WTC11 (cell line): ENCODE results near the gene NUP50. TPM values are rescaled to one million over a fixed set of nuclear protein-coding genes. Genes with fewer than 3 reads are reported as not detected.

ENCODE experiments used
- ATAC-seq: fragments of 200-7000 bp; cut with Tn5 transposase; 2 replicates; pipeline ENCODE4 v1.10.0; 2021; ENCODE audit warnings: mild to moderate bottlenecking, moderate library complexity
- CTCF ChIA-PET: fragments of 300-600 bp; sonication (Branson Sonifier 250); formaldehyde crosslinking; loops from one replicate; lab custom pipeline; 2021; ENCODE audit warnings: antibody characterized with exemption; lab: Charles Lee
- POLR2A ChIA-PET: fragments of 350-600 bp; sonication (Branson Sonifier 250); formaldehyde crosslinking; loops from one replicate; lab custom pipeline; 2021; ENCODE audit warnings: antibody characterized with exemption; lab: Charles Lee
- DNase-seq: peaks from one replicate; pipeline ENCODE4 v3.0.0; 2021; ENCODE audit warnings: low spot score
- H3K27ac Mint-ChIP-seq: 2 replicates; pipeline ENCODE4 v1.8.0; 2021; ENCODE audit warnings: mixed read lengths
- H3K27me3 Mint-ChIP-seq: 2 replicates; pipeline ENCODE4 v1.8.0; 2021; ENCODE audit warnings: low read depth, mild to moderate bottlenecking, moderate library complexity, mixed read lengths
- H3K36me3 Mint-ChIP-seq: 2 replicates; pipeline ENCODE4 v1.8.0; 2021; ENCODE audit warnings: mixed read lengths
- H3K4me1 Mint-ChIP-seq: 2 replicates; pipeline ENCODE4 v1.8.0; 2022; ENCODE audit warnings: mixed read lengths
- H3K4me3 Mint-ChIP-seq: 2 replicates; pipeline ENCODE4 v1.8.0; 2021; ENCODE audit warnings: mild to moderate bottlenecking, moderate library complexity, mixed read lengths
- H3K9me3 Mint-ChIP-seq: 2 replicates; pipeline ENCODE4 v1.8.0; 2021; ENCODE audit warnings: mixed read lengths
- ATF2 ChIP-seq: sonication (generic); formaldehyde crosslinking; IDR thresholded peaks from 2 replicates; pipeline ENCODE4 v1.8.1; 2022; ENCODE audit warnings: low read depth, missing genetic modification reagents, borderline replicate concordance
- CTCF ChIP-seq: fragments of 200-600 bp; IDR thresholded peaks from 2 replicates; pipeline ENCODE4 v1.8.0; 2022; ENCODE audit warnings: antibody characterized with exemption
- ERG ChIP-seq: fragments of 250-450 bp; sonication (Bioruptor Pico); IDR thresholded peaks from 2 replicates; pipeline ENCODE4 v1.8.0; 2021; ENCODE audit warnings: mild to moderate bottlenecking
- FOXP1 ChIP-seq: sonication (generic); formaldehyde crosslinking; IDR thresholded peaks from 2 replicates; pipeline ENCODE4 v1.8.0; 2022; ENCODE audit warnings: missing genetic modification reagents, mild to moderate bottlenecking, moderate library complexity, borderline replicate concordance
- GRHL2 ChIP-seq: fragments of 250-450 bp; sonication (Bioruptor Pico); IDR thresholded peaks from 2 replicates; pipeline ENCODE4 v1.8.0; 2022; ENCODE audit warnings: mild to moderate bottlenecking, moderate library complexity; ENCODE audit not compliant: insufficient replicate concordance, severe bottlenecking
- HMGXB4 ChIP-seq: sonication (generic); formaldehyde crosslinking; IDR thresholded peaks from 2 replicates; pipeline ENCODE4 v1.8.1; 2023; ENCODE audit warnings: mild to moderate bottlenecking, moderate library complexity, missing genetic modification reagents
- MYBL2 ChIP-seq: sonication (generic); formaldehyde crosslinking; IDR thresholded peaks from 2 replicates; pipeline ENCODE4 v1.8.1; 2023; ENCODE audit warnings: mild to moderate bottlenecking, moderate library complexity, missing genetic modification reagents
- NFE2L1 ChIP-seq: sonication (generic); formaldehyde crosslinking; IDR thresholded peaks from 2 replicates; pipeline ENCODE4 v1.8.1; 2023; ENCODE audit warnings: missing genetic modification reagents
- OVOL2 ChIP-seq: fragments of 250-450 bp; sonication (Bioruptor Pico); IDR thresholded peaks from 2 replicates; pipeline ENCODE4 v1.9.0; 2021; ENCODE audit warnings: mild to moderate bottlenecking, borderline replicate concordance
- TCF7 ChIP-seq: sonication (generic); formaldehyde crosslinking; IDR thresholded peaks from 2 replicates; pipeline ENCODE4 v1.8.0; 2022; ENCODE audit warnings: mild to moderate bottlenecking, low read depth, missing genetic modification reagents, moderate library complexity
- USF2 ChIP-seq: sonication (generic); formaldehyde crosslinking; IDR thresholded peaks from 2 replicates; pipeline ENCODE4 v1.8.1; 2023; ENCODE audit warnings: mild to moderate bottlenecking, missing genetic modification reagents, moderate library complexity
- ZBTB21 ChIP-seq: sonication (generic); formaldehyde crosslinking; IDR thresholded peaks from 2 replicates; pipeline ENCODE4 v1.8.1; 2023; ENCODE audit warnings: mild to moderate bottlenecking, missing genetic modification reagents, borderline replicate concordance
- total RNA-seq: library from RNA; stranded (reverse); gene quantifications from 3 replicates; pipeline ENCODE4 v1.2.3, GENCODE V29; 2021

NUP50 gene
- total RNA-seq, 1 experiment from 2014 or later = 131 TPM

GRCh38 chr22:45207981-45208664, 44.4 kb downstream of the NUP50 start (continued):
- TF ChIP-seq ZBTB21 (CRISPR knock-in tag) (no peak), NFE2L1 (CRISPR knock-in tag) (no peak), ATF2 (CRISPR knock-in tag) (no peak)

GRCh38 chr22:45208696-45208992, 44.9 kb downstream of the NUP50 start:
- Mint-ChIP-seq H3K4me3 (no peak overlapping the region), H3K27ac (no peak overlapping the region)
- TF ChIP-seq USF2 (CRISPR knock-in tag) (peak; percentile 53; the same call in 1 of the 2 replicates), ERG (CRISPR knock-in tag) (no peak)
- TF ChIP-seq, all 79 proteins: peak for 1
- CTCF ChIA-PET = interaction anchor here (0.5 to 2.3 kb wide), 37 partner anchors 8 to 388 kb away, joined by 3 to 49 read pairs (median 5); partner anchors contain the start of gene NUP50
- no peaks in the 10 kb centered on the region for H3K27me3 Mint-ChIP-seq
- no peaks in the 10 kb centered on the region for H3K9me3 Mint-ChIP-seq
- H3K36me3 Mint-ChIP-seq = no peaks in the 10 kb centered on the region; the same call in 1 of the 2 replicates
- ATAC-seq = no peak; the same call in 1 of the 2 replicates
- peaks cover 21% of the 10 kb centered on the region for H3K4me1 Mint-ChIP-seq
- no peak for DNase-seq
- POLR2A ChIA-PET = interaction anchor here (0.6 kb wide), 1 partner anchor 339 kb away, joined by 3 read pairs; no protein-coding TSS in a partner anchor

- TF ChIP-seq FOXP1 (CRISPR knock-in tag) (0 out of 2 replicates have a peak, but pooled peaks have one; percentile 49), HMGXB4 (CRISPR knock-in tag) (0 out of 2 replicates have a peak, but pooled peaks have one; percentile 37), GRHL2 (no peak), MYBL2 (no peak), CTCF (peak; percentile 90), TCF7 (no peak), OVOL2 (CRISPR knock-in tag) (no peak)
- TF ChIP-seq, all 79 proteins: peak for 3
- H3K27me3 Mint-ChIP-seq = no peaks in the 10 kb centered on the region
- peak; percentile 78 for ATAC-seq
- ChIA-PET CTCF (interaction anchor here (0.5 to 2.3 kb wide), 49 partner anchors 9 to 389 kb away, joined by 3 to 49 read pairs (median 4); partner anchors contain the start of gene NUP50), POLR2A (interaction anchor here (0.6 kb wide), 1 partner anchor 340 kb away, joined by 3 read pairs; no protein-coding TSS in a partner anchor)
- no peaks in the 10 kb centered on the region for H3K9me3 Mint-ChIP-seq
- peaks cover 21% of the 10 kb centered on the region for H3K4me1 Mint-ChIP-seq
- H3K36me3 Mint-ChIP-seq = no peaks in the 10 kb centered on the region; the same call in 1 of the 2 replicates
- no peak overlapping the region for H3K27ac Mint-ChIP-seq
- H3K4me3 Mint-ChIP-seq = no peak overlapping the region
- peak; percentile 84 for DNase-seq
Observed at GRCh38 chr22:45208993-45209838, 45.5 kb downstream of the NUP50 start.
